ENCODE results near the gene DMC1.

Gene DMC1

GRCh38 chr22:38504731-38505540 lies 65.0 kb downstream of the DMC1 start:
- DNase-seq (ENCODE audit: insufficient read length, low spot score) (no peak), FAIRE-seq (no peak)

GRCh38 chr22:38503021-38503420 lies 67.0 kb downstream of the DMC1 start:
- no peak for FAIRE-seq
- no peak for DNase-seq (ENCODE audit: insufficient read length, low spot score)

GRCh38 chr22:38501797-38502672 lies 67.9 kb downstream of the DMC1 start:
- DNase-seq (ENCODE audit: insufficient read length, low spot score) = no peak
- no peak for FAIRE-seq

GRCh38 chr22:38497869-38498268 lies 72.1 kb downstream of the DMC1 start:
- no peak for DNase-seq (ENCODE audit: insufficient read length, low spot score)
- FAIRE-seq = no peak

- FAIRE-seq = no peak
- no peak for DNase-seq (ENCODE audit: insufficient read length, low spot score)
Observed at GRCh38 chr22:38494939-38495338, 75.0 kb downstream of the DMC1 start.

- no peak for FAIRE-seq
- DNase-seq (ENCODE audit: insufficient read length, low spot score) = no peak
Observed at GRCh38 chr22:38494498-38494897, 75.5 kb downstream of the DMC1 start.

GRCh38 chr22:38491707-38492348 lies 78.2 kb downstream of the DMC1 start:
- FAIRE-seq = no peak

GRCh38 chr22:38490915-38491314 lies 79.1 kb downstream of the DMC1 start:
- no peak for DNase-seq (ENCODE audit: insufficient read length, low spot score)
- FAIRE-seq = no peak

More at GRCh38 chr22:38491707-38492348, 78.2 kb downstream of the DMC1 start:
- DNase-seq (ENCODE audit: insufficient read length, low spot score) = no peak

GRCh38 chr22:38490475-38490874 lies 79.5 kb downstream of the DMC1 start:
- no peak for DNase-seq (ENCODE audit: insufficient read length, low spot score)
- no peak for FAIRE-seq

- DNase-seq (ENCODE audit: insufficient read length, low spot score) (no peak), FAIRE-seq (no peak)
Observed at GRCh38 chr22:38489561-38490145, 80.3 kb downstream of the DMC1 start.

GRCh38 chr22:38489142-38489541 lies 80.8 kb downstream of the DMC1 start:
- FAIRE-seq (no peak), DNase-seq (ENCODE audit: insufficient read length, low spot score) (no peak)

- no peak for DNase-seq (ENCODE audit: insufficient read length, low spot score)
Observed at GRCh38 chr22:38487946-38488345, 82.0 kb downstream of the DMC1 start.

GRCh38 chr22:38485783-38486182 lies 84.2 kb downstream of the DMC1 start:
- DNase-seq (ENCODE audit: insufficient read length, low spot score) (no peak), FAIRE-seq (no peak)

More at GRCh38 chr22:38487946-38488345, 82.0 kb downstream of the DMC1 start:
- FAIRE-seq = no peak

- FAIRE-seq (no peak), DNase-seq (ENCODE audit: insufficient read length, low spot score) (no peak)
Observed at GRCh38 chr22:38484244-38484643, 85.7 kb downstream of the DMC1 start.

GRCh38 chr22:38482662-38483308 lies 87.2 kb downstream of the DMC1 start:
- no peak for DNase-seq (ENCODE audit: insufficient read length, low spot score)
- FAIRE-seq = no peak

- FAIRE-seq = no peak
- no peak for DNase-seq (ENCODE audit: insufficient read length, low spot score)
Observed at GRCh38 chr22:38481871-38482332, 88.1 kb downstream of the DMC1 start.

GRCh38 chr22:38481162-38481870 lies 88.7 kb downstream of the DMC1 start:
- no peak for DNase-seq (ENCODE audit: insufficient read length, low spot score)

GRCh38 chr22:38479096-38479837 lies 90.7 kb downstream of the DMC1 start:
- FAIRE-seq (no peak), DNase-seq (ENCODE audit: insufficient read length, low spot score) (no peak)

More at GRCh38 chr22:38481162-38481870, 88.7 kb downstream of the DMC1 start:
- no peak for FAIRE-seq

GRCh38 chr22:38477585-38477984 lies 92.4 kb downstream of the DMC1 start:
- DNase-seq (ENCODE audit: insufficient read length, low spot score) (no peak), FAIRE-seq (no peak)
